HEK293T (cell line): ENCODE data around the gene BRPF1.

ENCODE experiments used
- BHLHE40 ChIP-seq: fragments of 450-650 bp; IDR thresholded peaks from 2 replicates; pipeline ENCODE4 v1.6.1; 2016; ENCODE audit warnings: mild to moderate bottlenecking, moderate library complexity, borderline replicate concordance
- ELF4 ChIP-seq: fragments of 450-650 bp; IDR thresholded peaks from 2 replicates; pipeline ENCODE4 v1.6.1; 2017; ENCODE audit warnings: antibody characterized with exemption

GRCh38 chr3:9704347-9705322 lies 26.9 kb upstream of the BRPF1 start:
- TF ChIP-seq BHLHE40 (no peak), ELF4 (no peak)
